Stimulated activated CD8-positive, alpha-beta memory T cell treated with anti-CD3 and anti-CD28 coated beads, Interleukin-2, amount 100 ng/mL, for 48 hours (primary cell): ENCODE measurements around the gene BCAT1.
"Not testable (repeated sequence)": the region's sequence is repeated elsewhere in the genome, so short reads cannot be mapped to it uniquely, and the experiment has no call there.

Source experiments
- DNase-seq, 2 donors: peaks; one replicate each; pipeline ENCODE4 v3.0.0-alpha.2; 2020; ENCODE audit warnings: low read depth in 2 of 2

Gene BCAT1

DNA sequence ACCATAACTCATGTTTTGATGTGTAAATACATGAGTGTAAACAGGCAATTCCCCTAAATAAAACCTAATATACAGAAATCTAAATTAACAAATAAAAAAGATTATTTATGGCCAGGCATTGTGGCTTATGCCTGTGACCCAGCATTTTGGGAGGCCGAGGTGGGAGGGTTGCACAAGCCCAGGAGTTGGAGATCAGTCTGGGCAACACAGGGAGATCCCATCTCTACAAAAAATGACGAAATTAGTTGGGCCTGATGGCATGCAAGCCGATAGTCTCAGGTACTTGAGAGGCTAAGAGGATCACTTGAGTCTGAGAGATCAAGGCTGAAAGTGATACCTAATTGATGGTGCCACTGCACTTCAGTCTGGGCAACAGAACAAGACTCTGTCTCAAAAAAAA is 48.7 kb downstream of the BCAT1 start:
- DNase-seq, result no peak

DNA sequence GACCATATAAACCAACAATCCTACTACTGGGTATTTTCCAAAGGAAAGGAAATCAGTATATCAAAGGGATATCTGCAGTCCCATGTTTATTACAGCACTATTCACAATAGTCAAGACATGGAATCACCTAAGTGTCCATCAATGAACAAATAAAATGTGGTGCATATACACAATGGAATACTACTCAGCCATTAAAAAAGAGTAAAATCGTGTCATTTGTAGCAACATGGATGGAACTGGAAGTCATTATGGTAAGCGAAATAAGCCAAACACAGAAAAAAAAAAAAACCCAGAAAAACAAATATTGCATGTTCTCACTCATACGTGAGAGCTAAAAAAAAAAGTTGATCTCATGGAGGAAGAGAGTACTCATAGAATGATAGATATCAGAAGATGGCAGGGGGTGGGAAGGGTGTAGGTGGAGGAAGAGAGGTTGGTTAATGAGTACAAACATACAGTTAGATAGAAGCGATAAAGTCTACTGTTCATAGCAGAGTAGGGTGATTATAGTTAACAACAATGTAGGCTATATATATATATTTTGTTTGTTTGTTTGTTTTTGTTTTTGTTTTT is 49.3 kb downstream of the BCAT1 start:
- no peak for DNase-seq

DNA sequence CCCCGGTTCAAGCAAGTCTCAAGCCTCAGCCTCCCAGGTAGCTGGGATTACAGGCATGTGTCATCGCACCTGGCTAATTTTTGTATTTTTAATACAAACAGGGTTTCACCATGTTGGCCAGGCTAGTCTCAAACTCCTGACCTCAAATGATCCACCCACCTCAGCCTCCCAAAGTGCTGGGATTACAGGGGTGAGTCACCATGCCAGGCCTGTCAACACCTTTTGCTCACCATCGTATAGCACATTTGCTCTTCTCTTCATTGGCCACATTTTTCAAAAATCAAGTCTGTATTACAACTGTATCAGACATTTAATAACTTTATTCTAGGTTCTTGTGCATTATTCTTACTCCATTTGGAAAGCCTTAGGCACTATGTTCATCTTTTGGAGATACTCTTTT is 50.3 kb downstream of the BCAT1 start:
- DNase-seq, result no peak

DNA sequence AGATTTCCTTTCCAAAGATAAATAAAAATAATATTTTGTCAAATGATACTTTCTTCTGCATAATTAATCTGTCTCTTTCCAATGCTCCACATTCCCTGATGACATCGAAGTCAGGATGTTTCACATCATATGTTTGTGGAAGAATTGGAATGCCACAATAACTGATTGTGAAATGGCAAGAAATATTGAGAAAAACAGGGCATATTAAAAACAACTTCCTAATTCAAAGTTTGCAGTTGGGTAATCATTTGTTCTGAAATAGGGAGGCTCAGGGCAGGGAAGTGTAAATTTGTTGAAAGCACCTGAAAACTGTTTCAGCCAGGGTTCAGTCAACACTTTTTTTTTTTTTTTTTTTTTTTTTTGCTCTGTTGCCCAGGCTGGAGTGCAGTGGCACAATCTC is 50.7 kb downstream of the BCAT1 start:
- DNase-seq, result no peak

DNA sequence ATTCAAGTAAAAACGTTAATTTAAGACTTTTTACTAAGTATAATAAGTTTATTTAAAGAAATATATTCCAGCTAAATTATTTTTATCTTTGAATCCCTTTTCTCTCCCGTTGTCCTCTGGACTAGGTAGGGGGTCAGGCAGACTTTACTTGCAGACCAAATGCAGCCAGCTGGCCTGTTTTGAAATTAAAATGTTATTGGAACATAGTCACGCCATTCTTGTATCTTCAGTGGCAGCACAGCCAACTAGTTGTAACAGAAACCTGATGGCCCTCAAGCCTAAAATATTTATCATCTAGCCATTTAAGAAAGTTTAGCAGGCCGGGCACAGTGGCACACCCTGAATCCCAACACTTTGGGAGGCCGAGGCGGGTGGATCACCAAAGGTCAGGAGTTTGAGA is 52.7 kb downstream of the BCAT1 start:
- no peak for DNase-seq

DNA sequence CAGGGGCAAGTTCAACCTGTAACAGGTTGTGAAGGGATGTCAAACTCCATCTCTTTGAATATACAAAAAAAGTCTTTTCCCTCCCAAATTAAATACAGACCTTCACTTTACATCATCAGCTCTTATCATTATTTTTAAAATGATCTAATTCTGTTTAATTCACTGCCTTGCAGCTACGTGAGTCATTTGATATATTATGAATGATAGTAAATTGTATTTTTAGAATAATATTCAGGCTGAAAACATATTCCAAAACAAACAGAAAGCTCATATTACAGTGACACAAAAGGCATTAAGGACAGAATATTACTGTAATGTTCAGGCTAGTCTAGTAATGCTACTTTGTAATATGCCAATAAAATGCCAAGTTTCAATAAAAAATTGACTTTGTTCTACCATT is 53.3 kb downstream of the BCAT1 start:
- no peak for DNase-seq

DNA sequence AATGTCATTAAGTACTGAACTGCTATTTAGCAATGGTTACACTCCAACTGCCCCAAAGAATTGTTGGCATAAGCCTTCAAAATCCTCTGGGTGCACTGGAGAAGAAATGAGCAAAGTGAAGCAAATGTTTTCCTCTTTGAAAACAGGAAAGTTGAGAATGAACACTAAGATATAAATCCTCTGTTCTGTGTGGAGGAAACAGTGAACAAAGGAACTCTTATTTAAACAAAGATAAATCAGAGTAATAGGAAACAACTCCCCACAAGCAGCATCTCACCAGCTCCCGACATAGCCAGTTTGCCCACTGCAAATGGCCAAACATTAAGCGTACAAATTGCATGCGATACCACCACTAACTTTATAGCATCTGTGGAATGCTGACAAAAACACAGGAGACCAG is 54.0 kb downstream of the BCAT1 start:
- no peak for DNase-seq

DNA sequence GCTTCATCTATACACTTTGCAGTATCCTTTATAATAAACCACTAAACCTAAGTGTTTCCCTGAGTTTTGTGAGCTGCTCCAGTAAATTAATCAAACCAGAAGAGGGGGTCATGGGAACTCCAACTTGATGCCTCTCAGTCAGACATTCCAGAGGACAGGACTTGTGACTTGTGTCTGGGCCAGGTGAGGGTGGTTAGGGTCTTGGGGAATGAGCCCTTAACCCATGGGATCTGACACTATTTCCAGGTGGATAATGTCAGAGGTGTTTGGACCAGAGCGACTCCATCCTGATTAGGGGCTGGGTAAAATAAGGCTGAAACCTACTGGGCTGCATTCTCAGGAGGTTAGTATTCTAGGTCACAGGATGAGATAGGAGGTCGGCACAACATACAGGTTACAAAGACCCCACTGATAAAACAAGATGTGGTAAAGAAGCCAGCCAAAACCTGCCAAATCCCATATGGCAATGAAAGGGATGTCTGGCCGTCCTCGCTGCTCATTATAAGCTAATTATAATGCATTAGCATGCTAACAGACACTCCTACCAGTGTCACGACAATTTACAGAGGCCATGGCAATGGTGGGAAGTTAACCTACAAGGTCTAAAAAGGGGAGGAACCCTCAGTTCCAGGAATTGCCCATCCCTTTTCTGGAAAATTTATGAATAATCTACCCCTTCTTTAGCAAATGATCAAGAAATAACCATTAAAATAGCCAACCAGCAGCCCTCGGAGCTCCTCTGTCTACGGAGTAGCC is 58.7 kb downstream of the BCAT1 start:
- DNase-seq, result no peak

DNA sequence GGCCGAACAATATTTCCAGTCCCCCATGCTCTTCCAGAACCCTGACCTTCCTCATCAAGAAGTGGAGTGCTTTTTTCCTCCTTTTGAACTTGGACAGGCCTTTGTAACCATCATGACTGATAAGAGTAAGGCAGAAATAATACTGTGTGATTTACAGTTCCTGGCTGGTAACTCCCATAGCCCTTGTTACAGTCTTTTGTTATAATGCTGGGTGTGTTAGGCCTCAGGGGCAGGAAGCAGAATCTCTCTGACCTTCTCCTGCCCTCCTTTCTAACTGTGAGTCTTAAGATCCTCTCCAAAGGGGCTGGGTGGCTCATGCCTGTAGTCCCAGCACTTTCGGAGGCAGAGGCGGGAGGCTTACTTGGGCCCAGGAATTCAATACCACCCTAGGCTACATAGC is 59.5 kb downstream of the BCAT1 start:
- no peak for DNase-seq

DNA sequence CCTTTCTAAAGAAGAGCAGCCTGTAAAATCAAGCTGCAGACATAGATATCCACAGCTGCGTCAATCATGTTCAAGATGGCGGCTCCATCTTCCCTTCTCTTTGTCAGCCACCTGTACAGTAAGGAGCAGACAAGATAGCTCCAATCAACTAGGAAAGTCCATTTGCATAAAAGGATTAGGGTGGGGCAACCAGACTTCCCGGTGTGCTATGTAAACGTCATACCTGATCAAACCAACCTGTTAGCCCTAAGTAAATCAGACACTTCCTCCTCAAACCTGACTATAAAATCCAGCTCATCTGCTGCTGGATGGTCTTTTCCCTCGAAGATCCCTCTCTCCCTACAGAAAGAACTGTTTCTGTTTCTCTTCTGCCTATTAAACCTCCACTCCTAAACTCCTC is 60.1 kb downstream of the BCAT1 start:
- DNase-seq, result no peak

DNA sequence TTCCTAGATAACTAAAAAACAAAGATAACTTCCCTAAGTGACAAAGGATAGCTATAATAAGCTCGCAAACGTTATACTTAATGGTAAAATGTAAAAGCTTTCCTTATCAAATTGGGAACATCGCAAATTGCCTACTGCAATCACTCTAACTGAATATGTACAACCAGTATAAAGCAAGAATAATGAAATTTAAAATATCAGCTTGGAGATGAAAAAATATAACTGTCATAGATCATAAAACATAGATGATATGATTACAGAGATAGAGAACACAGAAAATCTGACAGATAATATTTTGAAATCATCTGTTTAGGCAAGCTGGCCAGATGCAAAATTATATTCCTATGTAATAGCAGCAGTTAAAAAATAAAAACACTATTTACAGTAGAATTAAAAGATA is 64.0 kb downstream of the BCAT1 start:
- DNase-seq, result no peak

DNA sequence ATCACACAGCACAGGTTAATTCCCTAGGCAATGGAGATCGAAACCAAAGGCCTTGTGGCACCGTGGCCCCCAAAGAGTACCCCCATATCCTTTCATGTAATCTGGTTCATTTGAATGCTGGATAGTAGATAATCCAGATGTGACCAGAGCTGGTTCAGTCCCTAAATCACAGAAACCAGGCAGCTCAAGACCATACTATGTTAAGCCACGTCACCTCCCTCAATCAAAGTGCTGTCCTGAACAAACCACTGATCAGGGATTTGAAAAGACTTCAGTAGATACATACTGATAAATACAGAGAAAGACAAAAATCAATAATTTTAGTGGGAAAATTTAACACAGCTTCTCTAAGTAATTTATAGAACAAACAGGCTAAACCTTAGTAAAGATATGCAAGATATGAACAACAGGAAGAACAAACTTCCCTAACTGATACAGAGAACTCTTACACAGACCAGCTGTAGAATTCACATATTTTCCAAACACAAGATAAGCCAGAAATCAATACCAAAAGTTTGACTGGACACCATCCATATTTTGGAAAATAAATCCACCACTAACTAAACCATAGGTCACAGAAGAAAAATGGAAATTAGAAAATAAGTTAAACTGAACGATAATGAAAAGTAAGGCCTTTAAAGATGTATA is 67.1 kb downstream of the BCAT1 start:
- DNase-seq, result no peak

DNA sequence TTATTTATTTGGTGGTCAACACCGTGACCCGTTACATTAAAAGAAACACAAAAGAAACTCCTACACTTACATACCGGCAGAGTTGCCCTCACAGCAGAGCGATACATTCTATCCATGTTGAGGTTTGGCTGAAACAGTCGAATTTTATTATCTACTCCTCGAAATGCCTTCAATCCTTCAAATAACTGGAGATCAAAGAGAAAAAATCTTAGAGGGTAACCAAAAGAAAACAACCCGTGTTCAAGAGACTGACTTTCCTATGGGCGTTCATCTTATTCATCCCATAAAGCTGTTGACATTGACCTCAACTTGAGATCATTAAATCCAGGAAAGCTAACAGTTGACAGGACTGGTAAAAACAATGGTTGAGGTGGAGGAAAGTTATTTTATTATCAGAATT is 67.7 kb downstream of the BCAT1 start:
- DNase-seq, result no peak

DNA sequence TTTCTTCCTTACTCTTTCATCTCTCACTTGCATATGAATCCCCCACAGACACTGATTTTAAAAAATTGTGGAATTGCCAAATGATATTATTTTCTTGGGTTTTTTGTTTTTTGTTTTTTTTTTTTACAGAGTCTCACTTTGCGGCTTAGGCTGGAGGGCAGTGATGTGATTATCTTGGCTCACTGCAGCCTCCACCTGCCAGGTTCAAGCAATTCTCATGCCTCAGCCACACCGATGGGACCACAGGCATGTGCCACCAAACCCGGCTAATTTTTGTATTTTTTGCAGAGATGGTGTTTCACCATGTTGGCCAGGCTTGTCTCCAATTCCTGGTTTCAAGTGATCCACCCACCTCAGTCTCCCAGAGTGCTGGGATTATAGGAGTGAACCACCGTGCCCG is 68.2 kb downstream of the BCAT1 start:
- DNase-seq, result no peak

DNA sequence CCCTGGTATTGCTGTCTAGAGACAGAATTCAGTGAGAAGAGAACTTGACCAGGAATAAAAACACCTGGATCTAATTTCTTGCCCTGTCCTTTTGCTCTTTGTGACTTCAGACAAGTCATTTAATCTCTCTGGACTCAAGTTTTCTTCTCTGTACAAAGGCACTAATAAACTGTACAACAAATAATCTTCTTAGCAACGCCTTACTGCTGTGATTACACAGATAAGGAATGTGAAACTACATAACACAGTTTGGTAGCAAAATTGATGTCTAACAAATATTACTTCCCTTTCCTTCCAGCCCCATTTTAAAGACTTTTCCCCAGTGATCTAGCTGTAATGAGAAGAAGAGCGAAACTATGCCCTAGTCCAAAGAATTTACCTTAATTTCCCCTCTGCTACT is 69.3 kb downstream of the BCAT1 start:
- DNase-seq, result no peak

DNA sequence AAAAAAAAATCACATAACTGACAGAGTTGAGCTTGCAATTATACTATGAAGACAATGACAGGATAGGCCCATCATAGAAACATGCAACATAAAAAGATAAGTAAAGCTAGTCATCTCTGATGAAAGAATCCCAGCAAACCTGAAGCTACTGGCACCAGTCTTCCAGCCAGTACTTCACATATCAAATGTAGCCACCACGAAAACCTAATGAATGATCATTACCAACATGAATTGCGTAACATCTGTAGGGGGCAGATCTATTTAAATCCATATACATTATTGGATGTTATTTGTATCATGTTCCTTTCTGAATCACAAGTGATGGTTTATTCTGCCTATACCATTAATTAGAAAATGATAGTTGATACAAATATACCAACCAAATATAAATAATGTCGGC is 73.9 kb downstream of the BCAT1 start:
- no peak for DNase-seq

DNA sequence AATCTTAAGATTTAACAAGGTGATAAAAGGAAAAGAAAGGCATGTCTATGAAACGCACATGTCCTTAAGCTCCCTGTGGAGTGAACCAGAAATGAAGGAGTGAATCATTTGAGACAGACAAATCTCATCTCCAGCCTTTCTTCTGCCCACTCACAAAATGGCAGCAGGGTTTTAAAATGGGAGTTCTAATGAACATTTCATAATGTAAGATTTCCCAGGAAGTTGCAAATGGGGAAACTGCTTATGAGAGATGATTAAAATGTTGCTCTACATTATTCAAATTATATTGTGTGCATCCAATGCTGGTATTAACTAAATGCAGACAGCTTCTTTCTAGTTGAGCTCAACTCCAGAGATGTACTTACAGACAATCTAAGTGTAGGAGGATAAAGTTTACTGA is 76.7 kb downstream of the BCAT1 start:
- no peak for DNase-seq

DNA sequence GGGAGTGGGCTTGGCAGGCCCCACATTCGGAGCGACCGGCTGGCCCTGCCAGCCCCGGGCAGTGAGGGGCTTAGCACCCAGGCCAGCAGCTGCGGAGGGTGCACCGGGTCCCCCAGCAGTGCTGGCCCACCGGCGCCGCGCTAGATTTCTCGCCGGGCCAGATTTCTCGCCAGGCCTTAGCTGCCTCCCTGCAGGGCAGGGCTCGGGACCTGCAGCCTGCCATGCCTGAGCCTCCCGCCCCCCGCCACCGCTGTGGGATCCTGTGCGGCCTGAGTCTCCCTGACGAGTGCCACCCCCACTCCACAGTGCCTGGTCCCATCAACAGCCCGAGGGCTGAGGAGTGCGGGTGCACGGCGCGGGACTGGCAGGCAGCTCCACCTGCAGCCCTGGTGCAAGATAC is 82.8 kb downstream of the BCAT1 start:
- not testable (repeated sequence) for DNase-seq

DNA sequence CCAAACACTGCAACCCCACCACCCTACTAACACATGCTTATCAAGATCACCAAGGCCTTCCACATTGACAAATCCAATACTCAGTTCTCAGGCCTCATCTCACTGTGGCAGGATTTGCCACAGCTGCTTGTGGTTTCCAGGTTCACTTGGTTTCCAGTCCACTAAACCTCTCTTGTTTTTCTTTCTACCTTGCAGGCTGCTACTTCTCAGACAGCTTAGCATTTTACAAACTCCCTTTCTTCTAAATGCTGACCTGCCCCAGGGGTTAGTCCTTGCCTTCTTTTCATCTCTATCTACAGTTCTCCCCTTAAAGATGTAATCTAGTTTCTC is 84.1 kb downstream of the BCAT1 start:
- DNase-seq, result no peak

DNA sequence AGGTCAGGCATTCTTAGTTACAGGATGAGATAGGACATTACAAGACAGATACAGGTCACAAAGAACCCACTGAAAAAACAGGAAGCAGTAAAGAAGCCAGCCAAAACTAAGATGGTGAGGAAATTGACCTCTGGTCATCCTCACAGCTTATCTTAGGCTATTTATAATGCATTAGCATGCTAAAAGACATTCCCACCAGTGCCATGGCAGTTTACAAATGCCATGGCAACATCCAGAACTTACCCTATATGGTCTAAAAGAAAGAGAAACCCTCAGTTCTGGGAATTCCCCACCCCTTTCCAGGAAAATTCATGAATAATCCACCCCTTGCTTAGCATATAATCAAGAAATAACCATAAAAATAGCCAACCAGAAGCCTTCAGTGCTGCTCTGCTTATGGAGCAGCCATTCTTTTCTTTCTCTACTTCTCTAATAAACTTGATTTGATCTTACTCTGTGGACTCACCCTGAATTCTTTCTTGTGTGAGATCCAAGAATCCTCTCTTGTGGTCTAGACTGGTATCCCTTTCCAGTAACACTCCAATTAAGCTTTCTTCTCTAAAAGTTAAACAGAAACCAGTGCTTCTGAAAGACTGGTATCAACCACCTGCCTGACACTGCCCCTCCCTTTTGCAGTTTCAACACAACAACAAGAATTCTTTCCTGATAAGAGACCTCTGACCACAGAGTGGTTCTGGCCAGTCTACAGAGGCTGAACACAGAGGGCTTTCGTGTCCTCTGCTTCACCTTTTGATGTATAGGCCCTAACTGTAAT is 86.9 kb downstream of the BCAT1 start:
- no peak for DNase-seq

DNA sequence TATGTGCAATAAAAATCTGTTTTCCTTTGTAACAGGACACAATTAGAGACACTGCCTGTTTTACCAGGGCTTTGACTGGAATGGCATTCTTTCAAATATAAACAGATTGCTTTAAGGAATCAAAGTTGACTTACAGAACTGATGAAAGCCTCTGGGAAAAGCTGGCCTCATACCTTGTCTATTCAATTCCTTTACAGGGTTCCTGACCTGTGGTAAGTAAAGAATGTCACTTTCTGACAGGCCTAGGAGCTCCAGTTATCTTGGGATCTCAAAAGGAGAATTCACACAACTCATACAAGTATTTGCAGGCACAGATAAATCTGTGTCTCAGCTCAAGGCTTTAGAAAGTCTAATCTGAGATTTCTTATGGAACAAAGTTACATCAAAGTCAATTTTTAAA is 88.4 kb downstream of the BCAT1 start:
- no peak for DNase-seq

DNA sequence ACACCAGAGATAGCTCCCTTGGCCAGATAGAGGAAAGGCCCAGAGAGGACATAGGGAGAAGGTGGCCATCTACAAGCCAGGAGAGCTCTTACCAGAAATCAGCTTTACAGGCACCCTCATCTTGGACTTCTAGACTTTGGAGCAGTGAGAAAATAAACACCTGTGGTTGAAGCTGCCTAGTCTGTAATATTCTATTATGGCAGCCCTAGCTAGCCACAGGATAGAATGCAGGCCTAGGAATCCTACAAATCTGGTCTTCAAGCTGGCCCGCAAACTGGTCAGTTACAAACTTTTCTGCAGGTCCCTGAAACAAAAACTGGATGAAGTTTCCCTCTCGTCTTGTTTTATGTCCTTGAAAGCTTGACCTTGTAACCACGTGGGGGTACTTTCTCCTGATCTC is 92.4 kb downstream of the BCAT1 start:
- no peak for DNase-seq

DNA sequence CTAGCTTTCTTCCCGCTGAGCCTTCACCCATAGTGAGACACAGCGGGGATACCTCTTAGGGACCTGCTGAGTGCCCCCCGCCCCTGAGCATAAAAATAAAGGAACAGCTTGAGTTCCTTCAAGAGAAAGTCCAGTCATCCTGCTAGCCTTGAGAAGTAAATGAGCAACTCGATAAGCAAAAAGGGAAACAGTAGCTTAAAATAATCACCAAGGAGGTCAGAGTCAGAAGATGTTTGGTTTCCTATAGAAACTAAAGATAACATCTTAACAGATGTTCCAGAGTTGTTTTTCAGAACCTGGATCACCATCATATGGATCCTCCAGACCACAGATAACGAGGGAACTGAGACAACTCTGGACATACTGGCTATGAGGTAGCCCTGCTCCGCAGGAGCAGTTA is 94.0 kb downstream of the BCAT1 start:
- DNase-seq, result no peak
